A549 (cell line): ENCODE data around the gene TNS1. TPM values are rescaled to one million over a fixed set of nuclear protein-coding genes. Genes with fewer than 3 reads are reported as not detected.

Source experiments
- ATAC-seq, 2 experiments: fragments of 200-7000 bp in 1 of 2; fragments of >200 bp in 1 of 2; cut with Nextera tagmentation in 1 of 2; cut with Tn5 transposase in 1 of 2; 3 replicates each; pipeline versions ENCODE4 v1.8.0 to v1.9.1; 2018 to 2020; ENCODE audit warnings: mild to moderate bottlenecking in 1 of 2, moderate library complexity in 1 of 2
- CTCF ChIA-PET: fragments of 300-600 bp; sonication (Branson Sonifier 250); formaldehyde crosslinking; extraction: SDS; loops from one replicate; lab custom pipeline; 2021; ENCODE audit warnings: antibody characterized with exemption, inconsistent platforms; lab: Yijun Ruan, JAX
- POLR2A ChIA-PET: fragments of 350-600 bp; formaldehyde crosslinking; extraction: SDS; loops from one replicate; lab custom pipeline; 2021; ENCODE audit warnings: antibody characterized with exemption, inconsistent platforms; lab: Yijun Ruan, JAX
- DNase-seq, 2 experiments: peaks; one replicate each; pipeline versions ENCODE4 v3.0.0 to v3.0.0-alpha.2; 2011 to 2016; ENCODE audit warnings: low read depth in 1 of 2, low spot score in 1 of 2
- FAIRE-seq: peaks from 2 replicates; lab custom pipeline; 2011; peaks lifted over from hg19 to GRCh38; lab: Jason Lieb, UNC
- H3K27ac ChIP-seq, 2 experiments: fragments of >200 bp; sonication (Bioruptor Twin); formaldehyde crosslinking; 3 replicates each; pipeline ENCODE4 v1.5.1; 2016 to 2017
- H3K4me1 ChIP-seq: fragments of >200 bp; sonication (Bioruptor Twin); formaldehyde crosslinking; 3 replicates; pipeline ENCODE4 v1.6.1; 2016
- H3K4me2 ChIP-seq: fragments of >200 bp; sonication (Bioruptor Twin); formaldehyde crosslinking; 3 replicates; pipeline ENCODE4 v1.6.1; 2016
- H3K4me3 ChIP-seq: fragments of >200 bp; sonication (Bioruptor Twin); formaldehyde crosslinking; 3 replicates; pipeline ENCODE4 v1.5.1; 2016
- H3K9me3 ChIP-seq: fragments of >200 bp; sonication (Bioruptor Twin); formaldehyde crosslinking; 3 replicates; pipeline ENCODE4 v1.6.1; 2016
- CBX2 ChIP-seq: fragments of 200-600 bp; sonication (generic); IDR thresholded peaks from 2 replicates; pipeline ENCODE4 v1.6.1; 2016; ENCODE audit warnings: low read depth, mild to moderate bottlenecking, borderline replicate concordance
- CBX8 ChIP-seq: fragments of 200-600 bp; sonication (generic); IDR thresholded peaks from 2 replicates; pipeline ENCODE4 v1.6.1; 2016
- CEBPB ChIP-seq, 2 experiments: fragments of >200 bp in 1 of 2; sonication (Bioruptor Twin) in 1 of 2; formaldehyde crosslinking in 1 of 2; IDR thresholded peaks; 2 replicates each; pipeline ENCODE4 v1.6.1; 2012 to 2016
- CHD2 ChIP-seq: fragments of 150-350 bp; IDR thresholded peaks from 2 replicates; pipeline ENCODE4 v1.6.1; 2014; ENCODE audit warnings: low read length; ENCODE audit not compliant: partially characterized antibody
- CTCF ChIP-seq: fragments of >200 bp; sonication (Bioruptor Twin); formaldehyde crosslinking; IDR thresholded peaks from 3 replicates; pipeline ENCODE4 v1.5.1; 2016
- EHF ChIP-seq: fragments of 250-450 bp; sonication (Bioruptor Pico); IDR thresholded peaks from 2 replicates; pipeline ENCODE4 v1.5.0; 2020; ENCODE audit warnings: mild to moderate bottlenecking
- JUN ChIP-seq, 2 experiments: fragments of >200 bp; sonication (Bioruptor Twin); formaldehyde crosslinking; IDR thresholded peaks; 2 replicates in 1 of 2; 3 replicates in 1 of 2; pipeline ENCODE4 v1.6.1; 2016 to 2017
- MAZ ChIP-seq: fragments of 150-350 bp; IDR thresholded peaks from 2 replicates; pipeline ENCODE4 v1.6.1; 2014; ENCODE audit warnings: antibody characterized with exemption, low read depth, low read length, borderline replicate concordance
- MYC ChIP-seq: IDR thresholded peaks from 2 replicates; pipeline ENCODE4 v1.6.1; 2012; ENCODE audit warnings: mild to moderate bottlenecking, inconsistent platforms, low read length, improper control_type of control experiment, borderline replicate concordance
- PBX3 ChIP-seq: IDR thresholded peaks from 2 replicates; pipeline ENCODE4 v1.6.1; 2012
- POLR2A ChIP-seq: IDR thresholded peaks from 2 replicates; pipeline ENCODE4 v1.6.1; 2012; ENCODE audit warnings: mild to moderate bottlenecking, low read length
- RCOR1 ChIP-seq: fragments of 150-350 bp; IDR thresholded peaks from 2 replicates; pipeline ENCODE4 v1.6.1; 2014; ENCODE audit warnings: antibody characterized with exemption, low read length, low read depth
- SREBF2 ChIP-seq: fragments of 450-650 bp; IDR thresholded peaks from 2 replicates; pipeline ENCODE4 v1.6.1; 2014; ENCODE audit warnings: mild to moderate bottlenecking, moderate library complexity
- WGBS: methylation state at CpG from one replicate; pipeline ENCODE4 v1.1.6; 2017; ENCODE audit errors: missing lambda C conversion rate; 5-methylcytosine and 5-hydroxymethylcytosine counted together
- polyA plus RNA-seq, 4 experiments: library from polyadenylated mRNA; depleted of rRNA in 3 of 4; stranded (reverse); fragments of >200 nt; fragmentation: RNase III in 1 of 4; extraction: RNeasy Plus Mini Kit Qiagen cat#74134 plus additional on column Dnase treatment in 1 of 4; gene quantifications; 2 replicates in 3 of 4; 3 replicates in 1 of 4; pipeline ENCODE4 v1.2.3, GENCODE V29; 2011 to 2017
- small RNA-seq, 6 experiments: library from RNA; depleted of rRNA; stranded (forward); fragments of <200 nt; gene quantifications; one replicate each; pipeline ENCODE3, GENCODE V24; 2012

The TNS1 gene
- polyA plus RNA-seq, 2 of the 4 experiments (the other 2 are of a cell fraction) = 4.9 to 10.6 TPM

DNA sequence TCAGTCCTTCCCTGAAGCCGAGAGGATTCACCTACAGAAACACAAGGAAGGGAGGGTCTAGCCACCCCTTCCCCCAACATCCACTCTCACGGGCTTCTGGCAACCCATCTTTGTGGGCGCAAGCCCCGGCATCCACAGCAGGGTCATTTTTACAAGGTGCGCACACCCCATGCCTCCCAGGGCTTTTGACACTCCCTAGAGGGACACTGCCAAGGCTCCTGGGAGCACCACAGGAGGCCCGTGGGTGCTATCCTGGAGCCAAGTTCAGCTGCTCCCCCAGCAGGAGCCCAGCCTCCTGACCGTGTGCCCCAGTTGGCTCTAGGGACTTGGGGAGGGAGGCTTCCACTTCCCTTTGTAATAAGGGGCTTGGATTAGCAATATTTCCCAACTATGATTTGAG, 251.6 kb downstream of the TNS1 start:
- Histone ChIP-seq H3K4me1 (no peaks in the 10 kb centered on the region), H3K27ac (no peak overlapping the region), H3K4me2 (no peak overlapping the region), H3K9me3 (no peaks in the 10 kb centered on the region), H3K4me3 (no peak overlapping the region)
- no peak for TF ChIP-seq JUN (IDR thresholded peaks at IDR 0.05)
- no peak for TF ChIP-seq RCOR1
- TF ChIP-seq PBX3 = no peak
- TF ChIP-seq MAZ = no peak
- no peak for TF ChIP-seq CBX2
- TF ChIP-seq CTCF = no peak
- no peak for TF ChIP-seq POLR2A
- no peak for TF ChIP-seq CHD2
- TF ChIP-seq SREBF2 = no peak
- TF ChIP-seq EHF (CRISPR knock-in tag) = no peak
- TF ChIP-seq CEBPB (IDR thresholded peaks at IDR 0.05) = no peak
- TF ChIP-seq CBX8 = no peak
- no peak for TF ChIP-seq MYC
- ChIA-PET CTCF (no interaction called here), POLR2A (no interaction called here)
- 66% methylated on average over 6 of the region's 7 CpGs for WGBS
- ATAC-seq (no peak), FAIRE-seq (no peak), DNase-seq (no peak)

Small RNA genes within 50 kb of the gene (small RNA-seq; reads per million reads assigned to genes)
- gene MIR6809 = 0 reads per million in 6 experiments

Other genes starting within 250 kb of the TNS1 start
- gene RUFY4, start 66.3 kb upstream of the TNS1 start, polyA plus RNA-seq (2011; rRNA removed) = 0.04 TPM in 1 of 2 replicates, not detected in the other
- gene RUFY4, start 66.3 kb upstream of the TNS1 start, polyA plus RNA-seq (2017; fragmentation: RNase III; extraction: RNeasy Plus Mini Kit Qiagen cat#74134 plus additional on column Dnase treatment) = not detected in 3 replicates
- 0.08 TPM in 1 of 2 replicates, not detected in the other for gene CXCR2, start 123.0 kb upstream of the TNS1 start, polyA plus RNA-seq (2011; rRNA removed)
- not detected in 3 replicates for gene CXCR2, start 123.0 kb upstream of the TNS1 start, polyA plus RNA-seq (2017; fragmentation: RNase III; extraction: RNeasy Plus Mini Kit Qiagen cat#74134 plus additional on column Dnase treatment)
- gene CXCR1, start 164.0 kb upstream of the TNS1 start, polyA plus RNA-seq (2011; rRNA removed) = not detected in 2 replicates
- gene CXCR1, start 164.0 kb upstream of the TNS1 start, polyA plus RNA-seq (2017; fragmentation: RNase III; extraction: RNeasy Plus Mini Kit Qiagen cat#74134 plus additional on column Dnase treatment) = not detected in 3 replicates
- gene ARPC2, start 214.2 kb upstream of the TNS1 start, polyA plus RNA-seq (2011; rRNA removed) = 279 and 374 TPM in 2 replicates
- gene ARPC2, start 214.2 kb upstream of the TNS1 start, polyA plus RNA-seq (2017; fragmentation: RNase III; extraction: RNeasy Plus Mini Kit Qiagen cat#74134 plus additional on column Dnase treatment) = 263 to 283 TPM (median 273 TPM) in 3 replicates